RWPE1 (cell line): ENCODE measurements around the gene CMIP.

Experiments used
- CTCF ChIA-PET: fragments of 350-600 bp; sonication (Branson Sonifier 250); formaldehyde crosslinking; extraction: SDS; loops from one replicate; lab custom pipeline; 2021; lab: Yijun Ruan, JAX
- POLR2A ChIA-PET: fragments of 400-600 bp; formaldehyde crosslinking; extraction: SDS; loops from one replicate; lab custom pipeline; 2020; ENCODE audit warnings: antibody characterized with exemption; ENCODE audit not compliant: low non-redundant PET; lab: Yijun Ruan, JAX
- DNase-seq: peaks from one replicate; pipeline ENCODE4 v3.0.0; 2012; ENCODE audit warnings: low spot score
- H3K27ac ChIP-seq: fragments of 450-650 bp; 2 replicates; pipeline ENCODE4 v1.5.1; 2017
- TF ChIP-seq, protein P1 (sequence below): fragments of 450-650 bp; conservative IDR thresholded peaks from 2 replicates; pipeline ENCODE4 v1.5.1; 2017; ENCODE audit warnings: low read depth, mild to moderate bottlenecking

The CMIP gene

DNA sequence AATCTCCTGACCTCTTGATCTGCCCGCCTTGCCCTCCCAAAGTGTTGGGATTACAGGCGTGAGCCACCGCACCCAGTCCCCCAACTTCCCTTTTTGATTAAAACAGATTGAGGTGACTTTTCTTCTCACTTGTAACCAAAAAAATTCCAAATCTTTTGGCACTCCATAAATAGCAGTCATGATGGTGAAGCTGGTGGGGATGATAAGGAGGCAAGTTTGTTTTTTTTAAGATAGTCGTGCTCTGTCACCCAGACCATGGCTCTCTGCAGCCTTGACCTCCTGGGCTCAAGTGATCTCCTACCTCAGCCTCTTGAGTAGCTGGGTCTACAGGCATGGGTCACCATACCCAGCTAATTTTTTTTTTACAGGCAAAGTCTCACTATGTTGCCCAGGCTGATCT lies 299.8 kb downstream of the CMIP start:
- ChIA-PET POLR2A (interaction anchor here (0.5 kb wide), 1 partner anchor 912 kb away, joined by 5 read pairs; no protein-coding TSS in a partner anchor), CTCF (interaction anchor here (0.8 kb wide), 1 partner anchor 668 kb away, joined by 4 read pairs; no protein-coding TSS in a partner anchor)
- no peak for DNase-seq
- no peak overlapping the region for H3K27ac ChIP-seq
- TF ChIP-seq, protein P1, sequence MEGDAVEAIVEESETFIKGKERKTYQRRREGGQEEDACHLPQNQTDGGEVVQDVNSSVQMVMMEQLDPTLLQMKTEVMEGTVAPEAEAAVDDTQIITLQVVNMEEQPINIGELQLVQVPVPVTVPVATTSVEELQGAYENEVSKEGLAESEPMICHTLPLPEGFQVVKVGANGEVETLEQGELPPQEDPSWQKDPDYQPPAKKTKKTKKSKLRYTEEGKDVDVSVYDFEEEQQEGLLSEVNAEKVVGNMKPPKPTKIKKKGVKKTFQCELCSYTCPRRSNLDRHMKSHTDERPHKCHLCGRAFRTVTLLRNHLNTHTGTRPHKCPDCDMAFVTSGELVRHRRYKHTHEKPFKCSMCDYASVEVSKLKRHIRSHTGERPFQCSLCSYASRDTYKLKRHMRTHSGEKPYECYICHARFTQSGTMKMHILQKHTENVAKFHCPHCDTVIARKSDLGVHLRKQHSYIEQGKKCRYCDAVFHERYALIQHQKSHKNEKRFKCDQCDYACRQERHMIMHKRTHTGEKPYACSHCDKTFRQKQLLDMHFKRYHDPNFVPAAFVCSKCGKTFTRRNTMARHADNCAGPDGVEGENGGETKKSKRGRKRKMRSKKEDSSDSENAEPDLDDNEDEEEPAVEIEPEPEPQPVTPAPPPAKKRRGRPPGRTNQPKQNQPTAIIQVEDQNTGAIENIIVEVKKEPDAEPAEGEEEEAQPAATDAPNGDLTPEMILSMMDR, result no peak

DNA sequence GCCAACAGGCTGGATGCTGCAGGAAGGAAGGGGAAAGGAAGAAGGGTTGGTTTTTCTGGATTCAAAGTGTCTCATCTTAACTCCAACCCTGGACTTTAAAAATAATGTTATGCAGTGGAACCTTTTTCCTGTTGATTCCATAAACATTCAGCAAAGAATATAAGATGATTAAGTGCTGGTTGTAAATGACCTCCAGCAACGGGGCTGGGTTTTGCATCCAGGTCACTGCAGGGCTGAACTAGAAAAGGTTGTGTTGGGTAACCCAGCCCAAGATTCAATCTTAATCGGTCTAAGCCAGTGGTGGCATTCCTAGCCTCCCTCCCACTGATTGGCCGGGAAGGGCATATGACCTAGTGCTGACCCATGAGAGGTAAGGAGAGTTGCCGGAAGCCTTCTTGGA lies 300.3 kb downstream of the CMIP start:
- ChIA-PET CTCF (interaction anchor here (0.8 to 1.0 kb wide), 2 partner anchors 128 to 669 kb away, joined by 3 to 4 read pairs; no protein-coding TSS in a partner anchor), POLR2A (no interaction called here)
- H3K27ac ChIP-seq, result no peak overlapping the region
- TF ChIP-seq, protein P1, result no peak
- DNase-seq, result no peak

DNA sequence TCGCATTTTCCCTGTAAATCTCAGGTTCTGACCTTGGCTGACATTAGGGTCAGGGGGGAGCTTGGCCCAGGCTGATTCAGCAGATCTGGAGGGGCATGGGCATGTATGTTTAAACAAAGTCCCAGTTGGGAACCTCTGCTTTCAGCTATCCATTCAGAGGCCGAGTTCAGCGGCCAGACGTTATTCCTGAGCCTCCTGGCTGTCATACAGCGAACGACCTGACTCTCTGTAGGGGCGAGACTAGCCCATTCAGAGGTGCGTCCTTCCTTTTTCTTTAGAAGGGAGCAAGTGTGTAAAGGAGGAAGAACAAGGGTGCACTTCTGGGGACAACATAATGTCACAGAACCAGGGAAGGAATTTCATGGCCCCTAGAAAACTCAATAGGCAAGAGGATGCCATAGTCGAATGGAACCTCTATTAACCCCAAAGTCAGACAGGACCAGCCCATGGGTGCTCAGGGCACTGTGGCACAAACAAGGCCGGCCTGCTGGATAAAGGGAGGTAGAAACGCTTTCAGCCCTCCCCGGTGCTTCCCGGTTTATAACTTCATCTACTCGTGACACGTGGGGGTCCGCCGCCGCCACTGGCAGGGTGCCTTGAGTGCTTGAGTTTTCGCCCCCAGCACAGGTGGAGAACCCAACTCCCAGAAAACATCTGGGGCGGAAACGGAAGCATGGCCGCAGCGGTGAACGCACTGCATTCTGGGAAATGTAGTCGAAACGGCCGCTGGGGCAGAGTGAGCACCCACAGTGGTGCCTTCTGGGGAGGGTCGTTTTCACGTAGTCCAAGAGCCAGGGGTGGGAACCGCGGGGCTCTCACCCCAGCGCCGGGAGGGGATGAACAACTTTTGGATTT lies 301.3 kb downstream of the CMIP start:
- TF ChIP-seq, protein P1, result no peak
- POLR2A ChIA-PET, result no interaction called here
- H3K27ac ChIP-seq, result no peak overlapping the region
- peak; percentile 64 for DNase-seq
- CTCF ChIA-PET, result interaction anchor here (0.6 to 1.0 kb wide), 2 partner anchors 127 to 547 kb away, joined by 3 to 5 read pairs; no protein-coding TSS in a partner anchor

DNA sequence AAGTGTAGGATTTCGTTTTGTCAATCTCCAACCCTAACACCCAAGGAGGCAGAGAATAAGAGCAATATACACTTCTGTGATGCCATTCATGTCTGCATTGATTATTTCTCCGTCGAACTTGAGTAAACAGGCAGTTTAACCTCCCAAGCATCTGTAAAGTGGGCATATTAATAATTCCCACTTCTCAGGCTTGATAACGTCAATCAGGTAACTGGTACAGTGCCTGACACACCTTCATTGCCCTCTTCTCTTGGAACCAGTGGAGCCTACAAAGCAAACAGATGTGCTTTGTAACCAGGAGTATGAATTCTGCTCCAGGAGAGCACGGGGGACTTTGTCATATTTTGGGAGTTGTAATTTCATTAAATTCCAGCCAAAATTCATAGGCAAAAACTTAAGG lies 302.0 kb downstream of the CMIP start:
- CTCF ChIA-PET, result no interaction called here
- TF ChIP-seq, protein P1, result no peak
- no peak for DNase-seq
- POLR2A ChIA-PET, result no interaction called here
- no peak overlapping the region for H3K27ac ChIP-seq

DNA sequence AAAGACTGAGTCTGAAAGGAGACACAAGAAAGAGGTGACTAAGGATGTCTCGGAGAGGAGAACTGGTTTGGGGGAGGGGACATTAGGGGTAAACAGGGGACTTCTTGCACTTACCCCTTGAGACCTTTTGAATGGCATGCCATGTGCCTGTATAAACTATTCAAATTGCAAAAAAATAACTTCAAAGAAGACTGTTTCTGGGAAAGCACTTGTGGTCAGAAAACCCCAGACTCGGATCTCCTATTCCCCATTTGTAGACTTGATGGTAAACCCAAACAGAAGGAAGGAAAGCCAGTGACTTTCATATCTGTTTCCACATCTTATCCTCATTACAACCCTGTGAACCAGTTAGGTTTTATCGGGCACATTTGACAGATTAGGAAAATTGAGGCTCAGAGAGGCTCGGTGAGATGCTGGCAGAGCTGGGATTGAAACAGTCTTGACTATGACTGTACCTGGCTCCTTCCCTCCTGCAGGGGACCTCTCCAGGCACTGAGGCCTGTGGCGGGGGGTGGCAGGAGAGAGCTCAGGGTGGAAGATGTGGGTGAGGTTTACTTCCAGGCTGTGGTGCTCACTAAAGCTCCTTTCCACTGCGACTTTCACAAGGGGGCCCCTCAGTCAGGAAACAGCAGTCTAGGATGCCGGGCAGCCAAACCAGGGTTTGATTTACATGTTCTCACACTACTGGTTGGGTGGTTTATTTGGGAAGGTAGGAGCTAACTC lies 304.0 kb downstream of the CMIP start:
- TF ChIP-seq, protein P1, result no peak
- H3K27ac ChIP-seq, result no peak overlapping the region
- CTCF ChIA-PET, result interaction anchor here (0.6 kb wide), 1 partner anchor 1105 kb away, joined by 4 read pairs; no protein-coding TSS in a partner anchor
- POLR2A ChIA-PET, result no interaction called here
- DNase-seq, result no peak

DNA sequence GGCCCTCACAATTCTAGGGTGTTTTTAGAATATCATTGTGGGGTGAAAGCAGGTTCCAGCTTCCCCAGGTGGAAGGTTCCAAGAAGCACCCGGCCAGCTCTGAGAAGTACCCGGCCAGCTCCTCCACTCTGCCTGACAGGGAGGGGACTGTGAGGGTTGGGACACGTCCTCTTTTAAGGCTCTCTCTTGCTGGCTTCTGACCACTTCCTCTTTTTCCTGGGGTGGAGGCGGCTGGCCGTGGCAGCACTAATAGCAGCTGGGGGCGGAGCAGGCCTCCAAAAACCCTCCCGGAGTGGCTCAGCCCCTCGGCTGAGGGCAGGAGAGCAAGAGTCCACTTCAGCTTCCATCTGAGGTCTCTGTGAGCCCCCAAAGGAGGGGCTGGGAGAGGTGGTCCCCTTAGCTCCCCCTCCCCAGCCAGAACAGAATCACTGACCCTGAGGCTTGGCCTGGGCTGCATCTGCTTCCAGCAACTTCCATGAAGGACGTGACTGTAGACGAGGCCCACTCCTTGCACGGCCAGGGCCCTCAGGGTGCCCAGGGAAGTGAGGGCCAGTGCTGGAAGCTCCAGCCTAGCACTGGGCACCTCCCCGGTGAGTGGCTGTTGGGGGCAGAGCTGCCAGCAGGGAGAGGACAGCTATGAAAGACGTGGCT lies 307.7 kb downstream of the CMIP start:
- no peak overlapping the region for H3K27ac ChIP-seq
- ChIA-PET POLR2A (no interaction called here), CTCF (interaction anchor here (0.6 to 1.0 kb wide), 2 partner anchors 22 to 136 kb away, joined by 6 to 8 read pairs; no protein-coding TSS in a partner anchor)
- DNase-seq, result no peak
- TF ChIP-seq, protein P1, result no peak
